Measurements from ENCODE around the gene ZC3H7B. TPM values are rescaled to one million over a fixed set of nuclear protein-coding genes. Genes with fewer than 3 reads are reported as not detected.

Gene ZC3H7B
- polyA plus RNA-seq, 4 donors, result 14.6 to 53.5 (median 33.4) TPM

DNA sequence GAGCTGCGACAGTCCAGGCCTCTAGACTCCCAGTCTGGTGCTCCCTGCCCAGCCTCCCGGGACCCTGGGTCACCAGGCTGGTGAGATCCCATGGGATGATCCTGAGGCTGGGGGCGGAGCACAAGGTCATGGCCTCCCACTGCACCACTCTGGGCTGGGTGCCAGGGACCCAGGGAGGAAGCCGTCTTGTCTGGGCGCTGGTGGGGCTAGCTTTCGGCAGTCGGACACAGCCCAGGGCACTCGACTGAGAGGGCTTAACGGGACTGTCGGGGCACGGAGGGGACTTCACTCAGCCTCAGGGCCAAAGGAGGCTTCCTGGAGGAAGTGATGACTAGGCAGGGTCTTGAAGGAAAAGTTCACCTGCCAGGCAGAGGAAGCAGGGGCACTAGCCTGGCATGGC lies 39.0 kb downstream of the ZC3H7B start:
- H3K36me3 ChIP-seq (ENCODE audit: control insufficient read depth in 3 of 3, insufficient read depth in 2 of 3, low read depth in 1 of 3, low read length in 3 of 3), result peaks cover 13 to 86% (median 25%) of the 10 kb centered on the region in 3 donors
- no peaks in the 10 kb centered on the region for H3K9me3 ChIP-seq (ENCODE audit: control insufficient read depth in 2 of 2, insufficient read depth in 1 of 2, low read depth in 1 of 2, low read length in 1 of 2)
- 81 to 89% (median 87%) methylated on average over 10 to 11 of the region's 11 CpGs for WGBS, 3 donors
- no peak overlapping the region for H3K27ac ChIP-seq (ENCODE audit: low read depth in 1 of 3, low read length in 2 of 3)
- H3K27me3 ChIP-seq (ENCODE audit: control insufficient read depth in 3 of 3, insufficient read depth in 3 of 3, low read length in 3 of 3), result no peaks in the 10 kb centered on the region
- FAIRE-seq (no peak), DNase-seq (no peak)
- peaks cover 0 to 15% (median 0%) of the 10 kb centered on the region in 3 donors for H3K4me1 ChIP-seq (ENCODE audit: control insufficient read depth in 3 of 3, insufficient read depth in 2 of 3, low read depth in 1 of 3, low read length in 2 of 3)
- H3K4me3 ChIP-seq (ENCODE audit: low read depth in 1 of 3, low read length in 3 of 3), result no peak overlapping the region

- H3K27me3 ChIP-seq (ENCODE audit: control insufficient read depth in 3 of 3, insufficient read depth in 3 of 3, low read length in 3 of 3), result no peaks in the 10 kb centered on the region
- H3K36me3 ChIP-seq (ENCODE audit: control insufficient read depth in 3 of 3, insufficient read depth in 2 of 3, low read depth in 1 of 3, low read length in 3 of 3), result peaks cover 15 to 86% (median 24%) of the 10 kb centered on the region in 3 donors
- no peak for DNase-seq
- H3K9me3 ChIP-seq (ENCODE audit: control insufficient read depth in 2 of 2, insufficient read depth in 1 of 2, low read depth in 1 of 2, low read length in 1 of 2), result no peaks in the 10 kb centered on the region
- no peak overlapping the region for H3K27ac ChIP-seq (ENCODE audit: low read depth in 1 of 3, low read length in 2 of 3)
- FAIRE-seq, result no peak
- no peak overlapping the region for H3K4me3 ChIP-seq (ENCODE audit: low read depth in 1 of 3, low read length in 3 of 3)
- WGBS, 3 donors, result 92 to 96% (median 95%) methylated on average over 8 of the region's 8 CpGs
- peaks cover 0 to 15% (median 0%) of the 10 kb centered on the region in 3 donors for H3K4me1 ChIP-seq (ENCODE audit: control insufficient read depth in 3 of 3, insufficient read depth in 2 of 3, low read depth in 1 of 3, low read length in 2 of 3)
Measured at GRCh38 chr22:41341012-41341411, 39.7 kb downstream of the ZC3H7B start.

- no peaks in the 10 kb centered on the region for H3K27me3 ChIP-seq (ENCODE audit: control insufficient read depth in 3 of 3, insufficient read depth in 3 of 3, low read length in 3 of 3)
- H3K36me3 ChIP-seq (ENCODE audit: control insufficient read depth in 3 of 3, insufficient read depth in 2 of 3, low read depth in 1 of 3, low read length in 3 of 3), result peaks cover 17 to 89% (median 28%) of the 10 kb centered on the region in 3 donors
- DNase-seq (no peak), FAIRE-seq (no peak)
- H3K4me1 ChIP-seq (ENCODE audit: control insufficient read depth in 3 of 3, insufficient read depth in 2 of 3, low read depth in 1 of 3, low read length in 2 of 3), result peaks cover 0 to 15% (median 0%) of the 10 kb centered on the region in 3 donors
- WGBS, 3 donors, result 82 to 86% (median 86%) methylated on average over 3 of the region's 3 CpGs
- H3K27ac ChIP-seq (ENCODE audit: low read depth in 1 of 3, low read length in 2 of 3), result no peak overlapping the region
- no peaks in the 10 kb centered on the region for H3K9me3 ChIP-seq (ENCODE audit: control insufficient read depth in 2 of 2, insufficient read depth in 1 of 2, low read depth in 1 of 2, low read length in 1 of 2)
- H3K4me3 ChIP-seq (ENCODE audit: low read depth in 1 of 3, low read length in 3 of 3), result no peak overlapping the region
Measured at GRCh38 chr22:41341990-41342389, 40.7 kb downstream of the ZC3H7B start.

DNA sequence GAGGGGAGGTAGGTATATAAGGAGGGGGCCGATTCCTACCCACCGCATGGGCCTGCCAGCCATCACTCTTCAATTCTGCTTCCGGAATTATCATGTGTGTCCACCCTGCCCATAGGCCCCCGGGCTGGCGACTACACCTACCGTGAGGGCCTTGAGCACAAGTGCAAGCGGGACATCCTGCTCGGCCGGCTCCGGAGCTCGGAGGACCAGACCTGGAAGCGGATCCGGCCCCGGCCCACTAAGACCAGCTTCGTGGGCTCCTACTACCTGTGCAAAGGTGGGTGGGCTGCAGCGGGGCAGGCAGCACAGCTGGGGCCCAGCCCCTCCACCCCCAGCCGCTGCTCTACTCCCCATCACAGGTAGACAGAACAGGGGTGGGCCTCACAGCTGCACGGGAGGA lies 42.0 kb downstream of the ZC3H7B start:
- H3K27me3 ChIP-seq (ENCODE audit: control insufficient read depth in 3 of 3, insufficient read depth in 3 of 3, low read length in 3 of 3), result no peaks in the 10 kb centered on the region
- no peak for FAIRE-seq
- peaks cover 22 to 91% (median 39%) of the 10 kb centered on the region in 3 donors for H3K36me3 ChIP-seq (ENCODE audit: control insufficient read depth in 3 of 3, insufficient read depth in 2 of 3, low read depth in 1 of 3, low read length in 3 of 3)
- H3K4me3 ChIP-seq (ENCODE audit: low read depth in 1 of 3, low read length in 3 of 3), result no peak overlapping the region
- no peaks in the 10 kb centered on the region for H3K9me3 ChIP-seq (ENCODE audit: control insufficient read depth in 2 of 2, insufficient read depth in 1 of 2, low read depth in 1 of 2, low read length in 1 of 2)
- peaks cover 0 to 15% (median 0%) of the 10 kb centered on the region in 3 donors for H3K4me1 ChIP-seq (ENCODE audit: control insufficient read depth in 3 of 3, insufficient read depth in 2 of 3, low read depth in 1 of 3, low read length in 2 of 3)
- no peak overlapping the region for H3K27ac ChIP-seq (ENCODE audit: low read depth in 1 of 3, low read length in 2 of 3)
- DNase-seq, result no peak
- WGBS, 3 donors, result 95 to 98% (median 96%) methylated on average over 18 of the region's 18 CpGs

GRCh38 chr22:41343717-41344116 lies 42.4 kb downstream of the ZC3H7B start:
- Histone ChIP-seq H3K36me3 (ENCODE audit: control insufficient read depth in 3 of 3, insufficient read depth in 2 of 3, low read depth in 1 of 3, low read length in 3 of 3) (peaks cover 23 to 91% (median 38%) of the 10 kb centered on the region in 3 donors), H3K27ac (ENCODE audit: low read depth in 1 of 3, low read length in 2 of 3) (no peak overlapping the region), H3K27me3 (ENCODE audit: control insufficient read depth in 3 of 3, insufficient read depth in 3 of 3, low read length in 3 of 3) (no peaks in the 10 kb centered on the region), H3K4me3 (ENCODE audit: low read depth in 1 of 3, low read length in 3 of 3) (no peak overlapping the region), H3K9me3 (ENCODE audit: control insufficient read depth in 2 of 2, insufficient read depth in 1 of 2, low read depth in 1 of 2, low read length in 1 of 2) (no peaks in the 10 kb centered on the region), H3K4me1 (ENCODE audit: control insufficient read depth in 3 of 3, insufficient read depth in 2 of 3, low read depth in 1 of 3, low read length in 2 of 3) (peaks cover 0 to 15% (median 0%) of the 10 kb centered on the region in 3 donors)
- FAIRE-seq (no peak), DNase-seq (no peak)
- 95 to 97% (median 97%) methylated on average over 9 of the region's 9 CpGs for WGBS, 3 donors

- FAIRE-seq, result no peak
- WGBS, 3 donors, result 60 to 80% (median 63%) methylated on average over 11 of the region's 11 CpGs
- H3K27me3 ChIP-seq (ENCODE audit: control insufficient read depth in 3 of 3, insufficient read depth in 3 of 3, low read length in 3 of 3), result no peaks in the 10 kb centered on the region
- peaks cover 0 to 15% (median 0%) of the 10 kb centered on the region in 3 donors for H3K4me1 ChIP-seq (ENCODE audit: control insufficient read depth in 3 of 3, insufficient read depth in 2 of 3, low read depth in 1 of 3, low read length in 2 of 3)
- peak; percentile 44 to 48 for DNase-seq
- H3K36me3 ChIP-seq (ENCODE audit: control insufficient read depth in 3 of 3, insufficient read depth in 2 of 3, low read depth in 1 of 3, low read length in 3 of 3), result peaks cover 23 to 91% (median 36%) of the 10 kb centered on the region in 3 donors
- H3K4me3 ChIP-seq (ENCODE audit: low read depth in 1 of 3, low read length in 3 of 3), result no peak overlapping the region
- peak overlapping the region in 2 of 3 donors; percentile 9 to 39 for H3K27ac ChIP-seq (ENCODE audit: low read depth in 1 of 3, low read length in 2 of 3)
- no peaks in the 10 kb centered on the region for H3K9me3 ChIP-seq (ENCODE audit: control insufficient read depth in 2 of 2, insufficient read depth in 1 of 2, low read depth in 1 of 2, low read length in 1 of 2)
Measured at GRCh38 chr22:41344189-41344788, 43.0 kb downstream of the ZC3H7B start.

- H3K4me3 ChIP-seq (ENCODE audit: low read depth in 1 of 3, low read length in 3 of 3), result no peak overlapping the region
- H3K27me3 ChIP-seq (ENCODE audit: control insufficient read depth in 3 of 3, insufficient read depth in 3 of 3, low read length in 3 of 3), result no peaks in the 10 kb centered on the region
- H3K4me1 ChIP-seq (ENCODE audit: control insufficient read depth in 3 of 3, insufficient read depth in 2 of 3, low read depth in 1 of 3, low read length in 2 of 3), result peaks cover 0 to 23% (median 0%) of the 10 kb centered on the region in 3 donors
- DNase-seq (no peak), FAIRE-seq (no peak)
- no peaks in the 10 kb centered on the region for H3K9me3 ChIP-seq (ENCODE audit: control insufficient read depth in 2 of 2, insufficient read depth in 1 of 2, low read depth in 1 of 2, low read length in 1 of 2)
- peaks cover 24 to 90% (median 35%) of the 10 kb centered on the region in 3 donors for H3K36me3 ChIP-seq (ENCODE audit: control insufficient read depth in 3 of 3, insufficient read depth in 2 of 3, low read depth in 1 of 3, low read length in 3 of 3)
- WGBS, 3 donors, result 96 to 98% (median 96%) methylated on average over 24 of the region's 24 CpGs
- no peak overlapping the region for H3K27ac ChIP-seq (ENCODE audit: low read depth in 1 of 3, low read length in 2 of 3)
Measured at GRCh38 chr22:41345807-41346335, 44.5 kb downstream of the ZC3H7B start.

GRCh38 chr22:41347066-41347859 lies 45.9 kb downstream of the ZC3H7B start:
- H3K4me3 ChIP-seq (ENCODE audit: low read depth in 1 of 3, low read length in 3 of 3), result no peak overlapping the region
- DNase-seq (no peak), FAIRE-seq (no peak)
- H3K27ac ChIP-seq (ENCODE audit: low read depth in 1 of 3, low read length in 2 of 3), result no peak overlapping the region
- peaks cover 0 to 24% (median 0%) of the 10 kb centered on the region in 3 donors for H3K4me1 ChIP-seq (ENCODE audit: control insufficient read depth in 3 of 3, insufficient read depth in 2 of 3, low read depth in 1 of 3, low read length in 2 of 3)
- no peaks in the 10 kb centered on the region for H3K9me3 ChIP-seq (ENCODE audit: control insufficient read depth in 2 of 2, insufficient read depth in 1 of 2, low read depth in 1 of 2, low read length in 1 of 2)
- WGBS, 3 donors, result 86 to 94% (median 93%) methylated on average over 15 to 18 of the region's 18 CpGs
- H3K27me3 ChIP-seq (ENCODE audit: control insufficient read depth in 3 of 3, insufficient read depth in 3 of 3, low read length in 3 of 3), result no peaks in the 10 kb centered on the region
- H3K36me3 ChIP-seq (ENCODE audit: control insufficient read depth in 3 of 3, insufficient read depth in 2 of 3, low read depth in 1 of 3, low read length in 3 of 3), result peaks cover 31 to 96% (median 42%) of the 10 kb centered on the region in 3 donors
